ENCODE results near the gene CMPK1. TPM values are rescaled to one million over a fixed set of nuclear protein-coding genes. Genes with fewer than 3 reads are reported as not detected.

The CMPK1 gene
- total and polyA plus RNA-seq, 2 of the 4 experiments (the other 2 are of a cell fraction): 23.1 to 31.9 TPM

DNA sequence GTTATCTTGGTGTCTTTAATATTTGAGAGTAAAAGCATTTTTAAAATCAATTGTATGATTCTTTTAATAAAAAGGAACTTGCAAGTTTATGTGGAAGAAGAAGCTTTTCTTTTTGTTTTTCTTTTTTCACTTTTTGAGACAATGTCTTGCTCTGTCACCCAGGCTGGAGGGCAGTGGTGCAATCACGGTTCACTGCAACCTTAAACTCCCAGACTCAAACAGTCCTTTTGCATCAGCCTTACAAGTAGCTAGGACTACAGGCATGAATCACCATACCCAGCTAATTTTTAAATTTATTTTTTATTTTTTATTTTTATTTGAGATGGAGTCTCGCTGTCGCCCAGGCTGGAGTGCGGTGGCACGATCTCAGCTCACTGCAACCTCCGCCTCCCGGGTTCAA is 34.1 kb downstream of the CMPK1 start:
- H3K56ac ChIP-seq (ENCODE audit: extremely low read depth, insufficient read depth, low read length): no peak overlapping the region
- no peak overlapping the region for H3K23ac ChIP-seq (ENCODE audit: low read depth, low read length)
- CTCF ChIA-PET: no interaction called here
- H2BK20ac ChIP-seq (ENCODE audit: low read depth, low read length): no peak overlapping the region
- H2AFZ ChIP-seq (replicated peaks; ENCODE audit: low read length, poor library complexity): no peak overlapping the region
- H4K91ac ChIP-seq (ENCODE audit: insufficient read depth, low read depth, low read length): no peak overlapping the region
- H3K79me1 ChIP-seq (ENCODE audit: low read depth in 1 of 2, low read length in 2 of 2): peaks cover 6 to 44% of the 10 kb centered on the region in 2 experiments
- in situ Hi-C loops (cut with MboI; ENCODE audit: low sequenced_read_pairs) (no loop called here), intact Hi-C loops (cut with micrococcal nuclease) (no loop called here), dilution Hi-C loops (cut with HindIII; ENCODE audit: low sequenced_read_pairs, unreplicated experiment) (no loop called here)
- POLR2A ChIA-PET (ENCODE audit: unreplicated experiment): no interaction called here
- BruUV-seq (replicated peaks): no TSS peak
- no peak overlapping the region for H2BK120ac ChIP-seq (ENCODE audit: low read depth, low read length)
- ATAC-seq (ENCODE audit: low read depth): peak; percentile 77
- no peak for TF ChIP-seq SMC3 (IDR thresholded peaks at IDR 0.05; ENCODE audit: low read depth, low read length)
- no peak for TF ChIP-seq FOS (IDR thresholded peaks at IDR 0.05; ENCODE audit: low read depth, low read length)
- no peak for TF ChIP-seq RCOR1 (IDR thresholded peaks at IDR 0.05; ENCODE audit: insufficient replicate concordance, low read length)
- no peak for TF ChIP-seq CHD1 (IDR thresholded peaks at IDR 0.05; ENCODE audit: low read depth, low read length)
- TF ChIP-seq CEBPB (IDR thresholded peaks at IDR 0.05; ENCODE audit: low read depth, low read length): peak; percentile 55
- no peak for TF ChIP-seq MAZ (IDR thresholded peaks at IDR 0.05; ENCODE audit: borderline replicate concordance, low read depth, low read length)
- no peak for TF ChIP-seq NFE2L2 (IDR thresholded peaks at IDR 0.05; ENCODE audit: low read depth, low read length)
- no peak for TF ChIP-seq BHLHE40 (IDR thresholded peaks at IDR 0.05; ENCODE audit: low read depth, low read length)
- no peak overlapping the region for H2AK5ac ChIP-seq (ENCODE audit: low read depth, low read length)
- WGBS, 2 experiments (ENCODE audit: extremely low coverage in 2 of 2, insufficient read length in 1 of 2): no CpG with 5 or more reads among the region's 7 CpGs
- no peak overlapping the region for H3K4ac ChIP-seq (ENCODE audit: low read depth, low read length)
- no peak overlapping the region for H3K4me2 ChIP-seq (ENCODE audit: low read depth, low read length)
- no peaks in the 10 kb centered on the region for H3K9me3 ChIP-seq (ENCODE audit: control insufficient read depth, insufficient read depth, low read length)
- no peak overlapping the region for H2BK15ac ChIP-seq (ENCODE audit: low read depth, low read length)
- H2BK5ac ChIP-seq (ENCODE audit: low read depth, low read length, poor library complexity, severe bottlenecking): no peak overlapping the region
- H3K36me3 ChIP-seq (ENCODE audit: control insufficient read depth, insufficient read depth, low read length): peaks cover 12% of the 10 kb centered on the region
- H3K4me1 ChIP-seq (ENCODE audit: control insufficient read depth, insufficient read depth, low read length): no peaks in the 10 kb centered on the region
- H3K9ac ChIP-seq (ENCODE audit: low read depth, low read length): no peak overlapping the region
- H4K8ac ChIP-seq (ENCODE audit: low read depth in 2 of 2, low read length in 2 of 2): no peak overlapping the region
- H3K4me3 ChIP-seq (ENCODE audit: insufficient read depth, low read depth, low read length): no peak overlapping the region
- H3K9me1 ChIP-seq (ENCODE audit: insufficient read depth, low read length): no peaks in the 10 kb centered on the region
- no peaks in the 10 kb centered on the region for H3K27me3 ChIP-seq (ENCODE audit: control insufficient read depth, insufficient read depth, low read length)
- H3K14ac ChIP-seq (replicated peaks; ENCODE audit: low read depth, low read length): no peak overlapping the region
- H2AK9ac ChIP-seq (replicated peaks; ENCODE audit: low read depth, low read length, poor library complexity): no peak overlapping the region
- peaks cover 13% of the 10 kb centered on the region for H4K20me1 ChIP-seq (ENCODE audit: insufficient read depth, low read length)
- DNase-seq: peak; percentile 52
- H4K5ac ChIP-seq (ENCODE audit: low read depth, low read length): no peak overlapping the region
- H3K27ac ChIP-seq (ENCODE audit: insufficient read depth, low read length): no peak overlapping the region
- no peak overlapping the region for H3K18ac ChIP-seq (ENCODE audit: low read depth, low read length)
